ENCODE results near the gene NKTR.

Gene NKTR

GRCh38 chr3:42660131-42660715 is 59.7 kb downstream of the NKTR start:
- no peak for TF ChIP-seq CTCF (IDR thresholded peaks at IDR 0.05; ENCODE audit: low read depth, low read length)
- in situ Hi-C loops (cut with HindIII; ENCODE audit: low sequenced_read_pairs) = no loop called here
- H3K4me3 ChIP-seq (ENCODE audit: low read depth, low read length) = no peak overlapping the region
- DNase-seq (ENCODE audit: low read depth, low spot score) = no peak

GRCh38 chr3:42660898-42661297 is 60.4 kb downstream of the NKTR start:
- H3K4me3 ChIP-seq (ENCODE audit: low read depth, low read length) = no peak overlapping the region
- DNase-seq (ENCODE audit: low read depth, low spot score) = no peak
- in situ Hi-C loops (cut with HindIII; ENCODE audit: low sequenced_read_pairs) = no loop called here
- no peak for TF ChIP-seq CTCF (IDR thresholded peaks at IDR 0.05; ENCODE audit: low read depth, low read length)

- TF ChIP-seq CTCF (IDR thresholded peaks at IDR 0.05; ENCODE audit: low read depth, low read length) = no peak
- no peak for DNase-seq (ENCODE audit: low read depth, low spot score)
- in situ Hi-C loops (cut with HindIII; ENCODE audit: low sequenced_read_pairs) = no loop called here
- H3K4me3 ChIP-seq (ENCODE audit: low read depth, low read length) = no peak overlapping the region
These were observed 61.1 kb downstream of the NKTR start for GRCh38 chr3:42661593-42662022.

- in situ Hi-C loops (cut with HindIII; ENCODE audit: low sequenced_read_pairs) = no loop called here
- no peak for DNase-seq (ENCODE audit: low read depth, low spot score)
- TF ChIP-seq CTCF (IDR thresholded peaks at IDR 0.05; ENCODE audit: low read depth, low read length) = no peak
- H3K4me3 ChIP-seq (ENCODE audit: low read depth, low read length) = no peak overlapping the region
These were observed 61.7 kb downstream of the NKTR start for GRCh38 chr3:42662037-42662812.

- no peak overlapping the region for H3K4me3 ChIP-seq (ENCODE audit: low read depth, low read length)
- no peak for DNase-seq (ENCODE audit: low read depth, low spot score)
- in situ Hi-C loops (cut with HindIII; ENCODE audit: low sequenced_read_pairs) = no loop called here
- no peak for TF ChIP-seq CTCF (IDR thresholded peaks at IDR 0.05; ENCODE audit: low read depth, low read length)
These were observed 62.5 kb downstream of the NKTR start for GRCh38 chr3:42662813-42663535.

GRCh38 chr3:42663581-42664437 is 63.3 kb downstream of the NKTR start:
- in situ Hi-C loops (cut with HindIII; ENCODE audit: low sequenced_read_pairs) = no loop called here
- no peak for TF ChIP-seq CTCF (IDR thresholded peaks at IDR 0.05; ENCODE audit: low read depth, low read length)
- no peak for DNase-seq (ENCODE audit: low read depth, low spot score)
- no peak overlapping the region for H3K4me3 ChIP-seq (ENCODE audit: low read depth, low read length)

Data from astrocyte of the spinal cord (primary cell).